Dermis blood vessel endothelial cell (primary cell): ENCODE results near the gene RPS19. TPM values are rescaled to one million over a fixed set of nuclear protein-coding genes. Genes with fewer than 3 reads are reported as not detected.
A peak's percentile ranks its signal among the peaks of the same experiment; 100 is the strongest.

Experiments used
- DNase-seq: peaks from one replicate; pipeline ENCODE4 v3.0.0; 2010
- total RNA-seq: library from RNA; depleted of rRNA; stranded (reverse); fragments of >200 nt; gene quantifications from 2 replicates; pipeline ENCODE4 v1.2.3, GENCODE V29; 2014

RPS19 gene
- 1,021 and 1,770 TPM in 2 replicates for total RNA-seq

GRCh38 chr19:41859618-41860418 lies at the start of gene RPS19:
RPS19 (plus strand) TSS chr19:41860255; CDS start chr19:41860775, 520 bp downstream.
- DNase-seq: peak; percentile 99

GRCh38 chr19:41810301-41810700 lies 49.8 kb upstream of the RPS19 start:
- no peak for DNase-seq

GRCh38 chr19:41811036-41811435 lies 49.0 kb upstream of the RPS19 start:
- DNase-seq: no peak

GRCh38 chr19:41811981-41812380 lies 48.1 kb upstream of the RPS19 start:
- DNase-seq: no peak

GRCh38 chr19:41813911-41814310 lies 46.1 kb upstream of the RPS19 start:
- no peak for DNase-seq

GRCh38 chr19:41815301-41815700 lies 44.8 kb upstream of the RPS19 start:
- DNase-seq: no peak

GRCh38 chr19:41816761-41817160 lies 43.3 kb upstream of the RPS19 start:
- DNase-seq: no peak

GRCh38 chr19:41821003-41821735 lies 38.9 kb upstream of the RPS19 start:
- peak; percentile 70 for DNase-seq

GRCh38 chr19:41837981-41838708 lies 21.9 kb upstream of the RPS19 start:
- DNase-seq: no peak

GRCh38 chr19:41839211-41839610 lies 20.8 kb upstream of the RPS19 start:
- DNase-seq: no peak

- no peak for DNase-seq
Measured at GRCh38 chr19:41843371-41843770, 16.7 kb upstream of the RPS19 start.

- no peak for DNase-seq
Measured at GRCh38 chr19:41844601-41845000, 15.5 kb upstream of the RPS19 start, which contains the start of gene LYPD4. LYPD4 (minus strand) TSS chr19:41844683; CDS start chr19:41839285, 5,398 bp downstream.

- DNase-seq: no peak
Measured at GRCh38 chr19:41845001-41845050, 15.2 kb upstream of the RPS19 start, which contains the start of gene DMRTC2. DMRTC2 (plus strand) TSS chr19:41845042; CDS start chr19:41847429, 2,387 bp downstream.

- no peak for DNase-seq
Measured at GRCh38 chr19:41845051-41845590, 14.9 kb upstream of the RPS19 start.

GRCh38 chr19:41847351-41848105 lies 12.5 kb upstream of the RPS19 start:
- no peak for DNase-seq

GRCh38 chr19:41848666-41849065 lies 11.4 kb upstream of the RPS19 start:
- no peak for DNase-seq

- DNase-seq: no peak
Measured at GRCh38 chr19:41849067-41849466, 11.0 kb upstream of the RPS19 start.

- no peak for DNase-seq
Measured at GRCh38 chr19:41850381-41850780, 9.7 kb upstream of the RPS19 start.

GRCh38 chr19:41851456-41851855 lies 8.6 kb upstream of the RPS19 start:
- DNase-seq: no peak

GRCh38 chr19:41853344-41853743 lies 6.7 kb upstream of the RPS19 start:
- DNase-seq: no peak

- DNase-seq: no peak
Measured at GRCh38 chr19:41853768-41854167, 6.3 kb upstream of the RPS19 start.

- no peak for DNase-seq
Measured at GRCh38 chr19:41859213-41859617, 840 bp upstream of the RPS19 start.
